Progenitor cell of endocrine pancreas (in vitro differentiated cells): ENCODE measurements around the gene RHOV. TPM values are rescaled to one million over a fixed set of nuclear protein-coding genes. Genes with fewer than 3 reads are reported as not detected.
A peak's percentile ranks its signal among the peaks of the same experiment; 100 is the strongest.

ENCODE experiments used
- DNase-seq: peaks from one replicate; pipeline ENCODE4 v3.0.0; 2021; ENCODE audit warnings: low spot score; ENCODE audit not compliant: unreplicated experiment
- H3K27ac Mint-ChIP-seq: 2 replicates; pipeline ENCODE4 v1.8.0; 2021; ENCODE audit warnings: mild to moderate bottlenecking, moderate library complexity, mixed read lengths
- H3K27me3 Mint-ChIP-seq: 2 replicates; pipeline ENCODE4 v1.8.0; 2021; ENCODE audit warnings: mixed read lengths
- H3K36me3 Mint-ChIP-seq: 2 replicates; pipeline ENCODE4 v1.8.0; 2022; ENCODE audit warnings: mixed read lengths; ENCODE audit not compliant: insufficient read depth
- H3K4me1 Mint-ChIP-seq: 2 replicates; pipeline ENCODE4 v1.8.0; 2021; ENCODE audit warnings: low read depth, mixed read lengths
- H3K4me3 Mint-ChIP-seq: 2 replicates; pipeline ENCODE4 v1.8.0; 2021; ENCODE audit warnings: low read depth, mild to moderate bottlenecking, moderate library complexity, mixed read lengths
- H3K9me3 Mint-ChIP-seq: 2 replicates; pipeline ENCODE4 v1.8.0; 2021; ENCODE audit warnings: low read depth, mixed read lengths
- CTCF ChIP-seq: fragments of 200-600 bp; sonication (generic); IDR thresholded peaks from one replicate; pipeline ENCODE4 v1.5.0; 2021; ENCODE audit warnings: antibody characterized with exemption, mild to moderate bottlenecking; ENCODE audit not compliant: unreplicated experiment
- total RNA-seq: library from RNA; stranded (reverse); gene quantifications from 2 replicates; pipeline ENCODE4 v1.2.1, GENCODE V29; 2021

The RHOV gene
- total RNA-seq, 1 donor from 2014 or later: 5.1 TPM

- H3K36me3 Mint-ChIP-seq: peaks cover 18% of the 10 kb centered on the region
- H3K27me3 Mint-ChIP-seq: no peaks in the 10 kb centered on the region
- no peaks in the 10 kb centered on the region for H3K9me3 Mint-ChIP-seq
- TF ChIP-seq CTCF: no peak
- no peak overlapping the region for H3K4me3 Mint-ChIP-seq
- peak overlapping the region; percentile 80 for H3K27ac Mint-ChIP-seq
- DNase-seq: no peak
- H3K4me1 Mint-ChIP-seq: peaks cover 2% of the 10 kb centered on the region
These were observed 28.8 kb upstream of the RHOV start for GRCh38 chr15:40902605-40903561.

GRCh38 chr15:40901053-40901443 is 27.0 kb upstream of the RHOV start:
- Mint-ChIP-seq H3K36me3 (peaks cover 24% of the 10 kb centered on the region), H3K27me3 (no peaks in the 10 kb centered on the region), H3K27ac (no peak overlapping the region), H3K9me3 (no peaks in the 10 kb centered on the region), H3K4me1 (no peaks in the 10 kb centered on the region), H3K4me3 (no peak overlapping the region)
- TF ChIP-seq CTCF: no peak
- no peak for DNase-seq

GRCh38 chr15:40900256-40901052 is 26.4 kb upstream of the RHOV start:
- peaks cover 24% of the 10 kb centered on the region for H3K36me3 Mint-ChIP-seq
- TF ChIP-seq CTCF: no peak
- no peaks in the 10 kb centered on the region for H3K9me3 Mint-ChIP-seq
- peaks cover 3% of the 10 kb centered on the region for H3K4me1 Mint-ChIP-seq
- no peak overlapping the region for H3K27ac Mint-ChIP-seq
- no peak for DNase-seq
- no peaks in the 10 kb centered on the region for H3K27me3 Mint-ChIP-seq
- no peak overlapping the region for H3K4me3 Mint-ChIP-seq

- H3K4me1 Mint-ChIP-seq: peaks cover 9% of the 10 kb centered on the region
- H3K4me3 Mint-ChIP-seq: no peak overlapping the region
- TF ChIP-seq CTCF: no peak
- no peaks in the 10 kb centered on the region for H3K27me3 Mint-ChIP-seq
- DNase-seq: no peak
- H3K9me3 Mint-ChIP-seq: no peaks in the 10 kb centered on the region
- H3K27ac Mint-ChIP-seq: no peak overlapping the region
- H3K36me3 Mint-ChIP-seq: peaks cover 24% of the 10 kb centered on the region
These were observed 25.6 kb upstream of the RHOV start for GRCh38 chr15:40899536-40900207.
